Measurements from ENCODE around the gene MYOZ2.
A peak's percentile ranks its signal among the peaks of the same experiment; 100 is the strongest.

The MYOZ2 gene

GRCh38 chr4:119135721-119136121, at the start of gene MYOZ2:
MYOZ2 (plus strand) TSS chr4:119135832; CDS start chr4:119136526, 694 bp downstream.
- H3K4me3 ChIP-seq (ENCODE audit: low read depth in 1 of 5, low read length in 5 of 5): no peak within 1 kb of the TSS
- H3K36me3 ChIP-seq (ENCODE audit: control insufficient read depth in 5 of 5, insufficient read depth in 5 of 5, low read length in 5 of 5): no peaks in the 10 kb centered on the region
- no peak within 1 kb of the TSS for H3K9ac ChIP-seq (ENCODE audit: low read length in 5 of 5)
- H3K27ac ChIP-seq (ENCODE audit: low read depth, low read length): no peak within 1 kb of the TSS
- H3K27me3 ChIP-seq (ENCODE audit: control insufficient read depth in 5 of 5, insufficient read depth in 4 of 5, low read length in 5 of 5): no peaks in the 10 kb centered on the region
- no peaks in the 10 kb centered on the region for H3K9me3 ChIP-seq (ENCODE audit: control insufficient read depth in 5 of 5, low read length in 5 of 5)
- H3K4me1 ChIP-seq (ENCODE audit: control insufficient read depth in 5 of 5, insufficient read depth in 5 of 5, low read length in 5 of 5): peaks cover 2 to 25% (median 16%) of the 10 kb centered on the region in 5 donors

DNA sequence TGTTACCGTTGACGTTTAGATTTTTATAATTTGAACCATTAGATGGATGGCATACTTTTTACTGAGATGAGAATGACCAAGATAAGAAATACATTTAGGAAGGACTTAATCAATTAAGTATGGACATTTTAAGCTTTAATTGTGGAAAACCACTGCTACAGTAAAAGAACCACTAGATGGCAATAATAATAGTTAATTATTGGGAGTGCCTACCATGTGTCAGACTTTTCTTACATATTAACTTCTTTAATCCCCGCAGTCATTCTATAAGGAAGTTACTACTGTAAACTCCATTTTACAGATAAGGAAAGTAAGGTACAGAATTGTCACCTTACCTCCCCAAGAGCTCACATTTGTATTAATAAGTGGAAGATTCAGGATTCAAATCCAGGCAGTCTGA, 48.5 kb upstream of the MYOZ2 start:
- H3K4me1 ChIP-seq (ENCODE audit: control insufficient read depth in 5 of 5, insufficient read depth in 5 of 5, low read length in 5 of 5): no peaks in the 10 kb centered on the region
- no peaks in the 10 kb centered on the region for H3K27me3 ChIP-seq (ENCODE audit: control insufficient read depth in 5 of 5, insufficient read depth in 4 of 5, low read length in 5 of 5)
- H3K9ac ChIP-seq (ENCODE audit: low read length in 5 of 5): no peak overlapping the region
- no peaks in the 10 kb centered on the region for H3K9me3 ChIP-seq (ENCODE audit: control insufficient read depth in 5 of 5, low read length in 5 of 5)
- no peaks in the 10 kb centered on the region for H3K36me3 ChIP-seq (ENCODE audit: control insufficient read depth in 5 of 5, insufficient read depth in 5 of 5, low read length in 5 of 5)
- H3K4me3 ChIP-seq (ENCODE audit: low read depth in 1 of 5, low read length in 5 of 5): no peak overlapping the region
- no peak overlapping the region for H3K27ac ChIP-seq (ENCODE audit: low read depth, low read length)

DNA sequence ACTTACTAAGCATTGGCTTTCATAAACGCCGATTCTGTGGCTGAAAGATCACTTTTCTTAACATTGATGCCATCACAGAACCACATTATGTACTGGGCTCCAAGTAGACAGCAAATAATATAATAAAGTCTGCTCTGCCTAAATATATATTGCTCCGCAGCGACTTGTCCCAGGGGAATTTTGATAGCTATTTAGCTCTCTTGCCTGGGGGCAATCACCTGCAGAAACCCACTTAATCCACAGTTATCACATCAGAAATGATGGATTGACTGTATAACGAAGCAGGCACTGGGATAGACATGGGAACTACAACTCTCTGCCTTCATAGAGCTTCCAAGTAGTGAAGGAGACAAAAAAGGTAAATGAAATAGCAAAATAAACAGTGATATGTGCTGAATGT, 48.0 kb upstream of the MYOZ2 start:
- H3K9me3 ChIP-seq (ENCODE audit: control insufficient read depth in 5 of 5, low read length in 5 of 5): no peaks in the 10 kb centered on the region

DNA sequence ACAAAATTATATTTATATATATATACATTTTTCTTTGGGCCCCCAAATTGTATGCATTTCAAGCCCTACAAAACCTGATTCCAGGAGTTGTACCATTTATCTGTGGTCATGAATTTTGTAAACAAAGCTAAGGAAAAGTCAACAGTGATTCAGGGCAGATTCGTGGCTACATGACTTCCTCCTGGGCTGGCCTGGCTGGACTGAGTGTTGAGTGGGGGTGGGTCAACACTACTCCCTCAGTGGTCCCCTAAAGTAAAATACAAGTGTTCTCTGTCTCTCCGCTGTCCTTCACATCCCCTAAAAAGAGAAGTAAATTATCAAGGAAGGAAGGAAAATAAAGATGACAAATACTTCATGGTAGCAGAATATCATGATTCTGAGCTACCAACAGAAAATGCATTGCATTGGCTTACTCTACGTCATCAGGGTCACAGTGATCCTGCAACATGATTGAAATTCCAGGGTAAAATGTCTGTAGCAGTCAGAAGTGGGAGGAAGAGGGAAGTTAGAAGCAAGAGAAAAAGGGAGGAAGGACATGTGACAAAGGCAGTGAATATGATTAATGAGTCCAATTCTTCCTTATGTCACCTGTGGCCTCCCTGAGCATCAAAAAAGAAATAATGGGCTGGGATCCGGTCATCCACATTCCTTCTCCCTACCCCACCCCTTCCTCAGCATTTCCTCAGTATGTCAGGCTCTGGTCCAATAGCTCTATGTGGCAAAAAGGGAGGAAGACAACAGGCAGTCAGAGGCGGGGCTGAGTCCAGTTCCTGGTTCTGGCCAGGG, 42.4 kb upstream of the MYOZ2 start:
- Histone ChIP-seq H3K4me1 (ENCODE audit: control insufficient read depth in 5 of 5, insufficient read depth in 5 of 5, low read length in 5 of 5) (peaks cover 0 to 7% (median 0%) of the 10 kb centered on the region in 5 donors), H3K9me3 (ENCODE audit: control insufficient read depth in 5 of 5, low read length in 5 of 5) (no peaks in the 10 kb centered on the region), H3K27me3 (ENCODE audit: control insufficient read depth in 5 of 5, insufficient read depth in 4 of 5, low read length in 5 of 5) (no peaks in the 10 kb centered on the region), H3K9ac (ENCODE audit: low read length in 5 of 5) (no peak overlapping the region), H3K27ac (ENCODE audit: low read depth, low read length) (no peak overlapping the region), H3K4me3 (ENCODE audit: low read depth in 1 of 5, low read length in 5 of 5) (no peak overlapping the region), H3K36me3 (ENCODE audit: control insufficient read depth in 5 of 5, insufficient read depth in 5 of 5, low read length in 5 of 5) (no peaks in the 10 kb centered on the region)

More for the DNA sequence above, 48.0 kb upstream of the MYOZ2 start:
- Histone ChIP-seq H3K4me1 (ENCODE audit: control insufficient read depth in 5 of 5, insufficient read depth in 5 of 5, low read length in 5 of 5) (no peaks in the 10 kb centered on the region), H3K36me3 (ENCODE audit: control insufficient read depth in 5 of 5, insufficient read depth in 5 of 5, low read length in 5 of 5) (no peaks in the 10 kb centered on the region), H3K27ac (ENCODE audit: low read depth, low read length) (no peak overlapping the region), H3K4me3 (ENCODE audit: low read depth in 1 of 5, low read length in 5 of 5) (no peak overlapping the region), H3K27me3 (ENCODE audit: control insufficient read depth in 5 of 5, insufficient read depth in 4 of 5, low read length in 5 of 5) (no peaks in the 10 kb centered on the region), H3K9ac (ENCODE audit: low read length in 5 of 5) (no peak overlapping the region)

DNA sequence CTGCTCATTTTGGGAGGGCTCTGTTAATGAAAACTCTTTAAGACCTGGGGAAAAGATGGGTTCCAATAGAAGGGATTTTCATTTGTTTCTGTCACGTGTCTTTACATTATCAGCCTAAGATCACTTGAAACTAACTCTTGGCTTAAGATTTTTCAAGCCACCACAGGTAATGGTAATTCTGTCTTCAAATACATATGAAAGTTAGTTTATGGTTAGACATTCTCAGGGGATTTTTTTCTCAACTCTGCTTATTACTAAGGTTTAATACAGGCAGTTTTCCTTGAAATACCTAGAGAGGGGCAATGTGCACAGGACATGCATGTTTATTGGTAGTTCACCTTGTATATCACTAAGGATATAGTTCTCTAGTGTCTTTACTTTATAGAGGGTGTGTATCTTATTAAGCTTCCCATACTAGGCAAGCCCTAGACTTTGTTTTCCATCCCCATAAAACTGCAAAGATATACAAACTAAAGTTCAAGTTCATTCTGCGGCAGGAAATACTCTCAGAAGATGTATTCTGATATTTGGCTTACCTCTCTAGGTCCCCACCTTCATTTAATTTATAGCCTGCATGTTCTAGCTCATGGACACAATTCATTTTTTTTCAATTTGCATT, 38.2 kb upstream of the MYOZ2 start:
- H3K4me3 ChIP-seq (ENCODE audit: low read depth in 1 of 5, low read length in 5 of 5): no peak overlapping the region
- H3K9ac ChIP-seq (ENCODE audit: low read length in 5 of 5): no peak overlapping the region
- H3K4me1 ChIP-seq (ENCODE audit: control insufficient read depth in 5 of 5, insufficient read depth in 5 of 5, low read length in 5 of 5): peaks cover 0 to 12% (median 7%) of the 10 kb centered on the region in 5 donors
- H3K27me3 ChIP-seq (ENCODE audit: control insufficient read depth in 5 of 5, insufficient read depth in 4 of 5, low read length in 5 of 5): no peaks in the 10 kb centered on the region
- no peaks in the 10 kb centered on the region for H3K9me3 ChIP-seq (ENCODE audit: control insufficient read depth in 5 of 5, low read length in 5 of 5)
- H3K36me3 ChIP-seq (ENCODE audit: control insufficient read depth in 5 of 5, insufficient read depth in 5 of 5, low read length in 5 of 5): no peaks in the 10 kb centered on the region
- H3K27ac ChIP-seq (ENCODE audit: low read depth, low read length): no peak overlapping the region

- Histone ChIP-seq H3K4me1 (ENCODE audit: control insufficient read depth in 5 of 5, insufficient read depth in 5 of 5, low read length in 5 of 5) (peaks cover 0 to 16% (median 8%) of the 10 kb centered on the region in 5 donors), H3K4me3 (ENCODE audit: low read depth in 1 of 5, low read length in 5 of 5) (no peak overlapping the region), H3K27ac (ENCODE audit: low read depth, low read length) (no peak overlapping the region), H3K9me3 (ENCODE audit: control insufficient read depth in 5 of 5, low read length in 5 of 5) (no peaks in the 10 kb centered on the region), H3K9ac (ENCODE audit: low read length in 5 of 5) (no peak overlapping the region), H3K36me3 (ENCODE audit: control insufficient read depth in 5 of 5, insufficient read depth in 5 of 5, low read length in 5 of 5) (no peaks in the 10 kb centered on the region), H3K27me3 (ENCODE audit: control insufficient read depth in 5 of 5, insufficient read depth in 4 of 5, low read length in 5 of 5) (no peaks in the 10 kb centered on the region)
Observed at GRCh38 chr4:119098306-119098705, 37.3 kb upstream of the MYOZ2 start.

DNA sequence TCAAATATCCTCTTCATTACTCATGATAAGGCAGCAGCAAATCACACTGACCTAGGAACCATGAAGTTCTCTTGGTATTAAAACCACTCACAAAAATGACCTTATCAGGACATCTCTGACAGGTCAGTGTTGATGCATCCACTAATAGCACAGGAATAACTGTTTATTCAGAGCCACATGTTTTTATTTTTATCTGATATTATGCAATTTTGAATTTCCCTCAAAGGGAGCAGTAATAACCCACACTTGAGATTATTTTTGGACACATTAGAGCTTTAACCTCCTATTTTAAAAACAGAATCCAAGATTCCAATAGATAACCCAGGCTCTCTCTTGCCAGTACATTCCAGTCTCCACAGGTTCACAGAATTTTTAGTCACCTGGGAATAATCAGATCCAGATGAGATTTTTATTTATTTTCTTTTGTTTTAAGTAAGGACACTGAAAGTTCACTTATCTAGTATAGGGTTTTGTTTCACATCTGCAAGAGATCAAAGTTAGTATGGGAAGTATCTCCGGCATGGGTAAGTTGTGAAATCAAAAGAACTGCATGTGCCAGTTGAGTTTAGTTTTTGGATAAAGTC, 36.3 kb upstream of the MYOZ2 start:
- Histone ChIP-seq H3K9me3 (ENCODE audit: control insufficient read depth in 5 of 5, low read length in 5 of 5) (no peaks in the 10 kb centered on the region), H3K9ac (ENCODE audit: low read length in 5 of 5) (no peak overlapping the region), H3K27me3 (ENCODE audit: control insufficient read depth in 5 of 5, insufficient read depth in 4 of 5, low read length in 5 of 5) (no peaks in the 10 kb centered on the region), H3K27ac (ENCODE audit: low read depth, low read length) (no peak overlapping the region), H3K4me1 (ENCODE audit: control insufficient read depth in 5 of 5, insufficient read depth in 5 of 5, low read length in 5 of 5) (peaks cover 0 to 16% (median 10%) of the 10 kb centered on the region in 5 donors), H3K36me3 (ENCODE audit: control insufficient read depth in 5 of 5, insufficient read depth in 5 of 5, low read length in 5 of 5) (no peaks in the 10 kb centered on the region), H3K4me3 (ENCODE audit: low read depth in 1 of 5, low read length in 5 of 5) (no peak overlapping the region)

DNA sequence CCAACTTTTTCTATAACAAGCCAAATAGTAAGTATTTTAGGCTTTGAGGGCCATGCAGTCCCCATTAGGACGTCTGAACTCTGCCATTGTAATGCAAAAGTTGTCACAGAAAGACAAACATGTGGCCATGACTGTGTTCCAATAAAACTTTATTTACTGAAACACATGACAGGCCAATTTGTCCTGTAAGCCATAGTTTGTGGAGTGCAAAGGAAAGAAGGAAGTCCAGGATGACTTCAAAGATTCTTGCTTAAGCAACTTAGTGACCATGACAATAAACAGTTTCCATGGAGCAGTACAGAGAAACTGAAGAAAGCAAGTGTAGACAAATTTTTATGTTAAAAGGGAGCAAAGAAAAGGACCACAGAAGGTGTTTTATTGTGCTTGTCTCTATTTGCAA, 35.0 kb upstream of the MYOZ2 start:
- Histone ChIP-seq H3K36me3 (ENCODE audit: control insufficient read depth in 5 of 5, insufficient read depth in 5 of 5, low read length in 5 of 5) (no peaks in the 10 kb centered on the region), H3K9me3 (ENCODE audit: control insufficient read depth in 5 of 5, low read length in 5 of 5) (no peaks in the 10 kb centered on the region), H3K4me1 (ENCODE audit: control insufficient read depth in 5 of 5, insufficient read depth in 5 of 5, low read length in 5 of 5) (peaks cover 0 to 16% (median 10%) of the 10 kb centered on the region in 5 donors), H3K4me3 (ENCODE audit: low read depth in 1 of 5, low read length in 5 of 5) (no peak overlapping the region), H3K9ac (ENCODE audit: low read length in 5 of 5) (no peak overlapping the region), H3K27ac (ENCODE audit: low read depth, low read length) (no peak overlapping the region), H3K27me3 (ENCODE audit: control insufficient read depth in 5 of 5, insufficient read depth in 4 of 5, low read length in 5 of 5) (no peaks in the 10 kb centered on the region)

DNA sequence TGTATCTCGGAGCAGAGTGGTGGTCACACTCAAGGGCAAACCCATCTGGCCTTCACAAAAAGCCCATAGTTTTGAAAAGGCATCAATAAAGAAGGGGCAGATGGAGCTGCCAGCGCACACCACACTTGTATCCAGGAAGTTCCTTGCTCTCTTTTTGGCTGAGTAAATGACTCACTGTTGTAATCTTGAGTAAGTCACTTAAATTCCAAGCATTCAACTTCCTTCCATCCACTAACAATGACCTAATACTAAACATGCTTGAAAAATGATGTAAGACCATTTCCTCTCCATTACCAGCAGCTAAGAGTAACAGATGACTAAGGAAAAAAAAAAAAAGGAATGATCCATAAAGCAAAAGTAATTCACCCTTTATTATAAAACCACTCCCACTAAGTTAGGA, 32.4 kb upstream of the MYOZ2 start:
- Histone ChIP-seq H3K9me3 (ENCODE audit: control insufficient read depth in 5 of 5, low read length in 5 of 5) (no peaks in the 10 kb centered on the region), H3K4me3 (ENCODE audit: low read depth in 1 of 5, low read length in 5 of 5) (no peak overlapping the region), H3K4me1 (ENCODE audit: control insufficient read depth in 5 of 5, insufficient read depth in 5 of 5, low read length in 5 of 5) (peaks cover 0 to 26% (median 10%) of the 10 kb centered on the region in 5 donors), H3K9ac (ENCODE audit: low read length in 5 of 5) (peak overlapping the region in 1 of 5 donors; percentile 51), H3K27ac (ENCODE audit: low read depth, low read length) (peak overlapping the region; percentile 59), H3K36me3 (ENCODE audit: control insufficient read depth in 5 of 5, insufficient read depth in 5 of 5, low read length in 5 of 5) (no peaks in the 10 kb centered on the region), H3K27me3 (ENCODE audit: control insufficient read depth in 5 of 5, insufficient read depth in 4 of 5, low read length in 5 of 5) (no peaks in the 10 kb centered on the region)

DNA sequence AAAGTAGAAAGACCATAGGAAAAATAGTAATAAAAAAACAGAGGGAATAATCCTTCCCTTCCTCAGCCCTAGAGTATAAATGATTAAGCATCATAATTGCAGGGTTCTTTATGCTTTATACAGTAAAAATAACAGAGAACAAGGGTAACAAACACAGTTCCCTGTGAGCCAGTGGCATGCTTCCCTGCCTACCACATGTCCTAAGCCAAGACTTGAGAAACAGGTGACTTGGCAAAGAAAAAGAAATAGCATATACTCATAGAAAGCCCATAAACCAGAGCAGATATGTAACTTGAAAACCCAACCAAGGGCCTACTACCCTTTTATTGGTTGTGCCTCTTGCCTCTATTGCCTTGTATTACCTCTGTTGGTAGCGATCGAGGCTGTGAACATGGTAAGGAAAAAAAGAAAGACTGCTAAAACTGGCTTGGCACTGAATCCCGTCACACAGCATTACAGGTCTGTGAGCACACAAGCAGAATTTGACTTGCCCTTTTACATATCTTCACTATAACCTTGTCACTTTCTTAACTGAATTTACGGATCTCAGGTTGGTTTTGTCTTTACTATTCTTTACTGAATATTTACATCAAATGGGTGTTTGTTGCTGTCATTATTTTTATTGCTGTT, 30.9 kb upstream of the MYOZ2 start:
- Histone ChIP-seq H3K27me3 (ENCODE audit: control insufficient read depth in 5 of 5, insufficient read depth in 4 of 5, low read length in 5 of 5) (no peaks in the 10 kb centered on the region), H3K4me1 (ENCODE audit: control insufficient read depth in 5 of 5, insufficient read depth in 5 of 5, low read length in 5 of 5) (peaks cover 0 to 21% (median 7%) of the 10 kb centered on the region in 5 donors), H3K36me3 (ENCODE audit: control insufficient read depth in 5 of 5, insufficient read depth in 5 of 5, low read length in 5 of 5) (no peaks in the 10 kb centered on the region), H3K9ac (ENCODE audit: low read length in 5 of 5) (no peak overlapping the region), H3K27ac (ENCODE audit: low read depth, low read length) (no peak overlapping the region), H3K9me3 (ENCODE audit: control insufficient read depth in 5 of 5, low read length in 5 of 5) (no peaks in the 10 kb centered on the region), H3K4me3 (ENCODE audit: low read depth in 1 of 5, low read length in 5 of 5) (no peak overlapping the region)
